ENCODE data around the gene ITSN1.

ITSN1 gene

GRCh38 chr21:33835920-33836319 is 193.6 kb downstream of the ITSN1 start:
- H3K4me3 ChIP-seq (ENCODE audit: low read length): no peak overlapping the region
- H3K4me2 ChIP-seq (ENCODE audit: low read length): no peak overlapping the region
- no peaks in the 10 kb centered on the region for H3K9me3 ChIP-seq (replicated peaks; ENCODE audit: low read length)
- H3K27me3 ChIP-seq (ENCODE audit: control insufficient read depth, insufficient read depth, low read length): no peaks in the 10 kb centered on the region
- no peak overlapping the region for H3K9ac ChIP-seq (ENCODE audit: low read depth, low read length)
- H3K36me3 ChIP-seq (ENCODE audit: insufficient read depth, low read length): peaks cover 50% of the 10 kb centered on the region
- no peaks in the 10 kb centered on the region for H3K4me1 ChIP-seq (ENCODE audit: control insufficient read depth, insufficient read depth, low read length)

- H3K27me3 ChIP-seq (ENCODE audit: control insufficient read depth, insufficient read depth, low read length): no peaks in the 10 kb centered on the region
- H3K4me3 ChIP-seq (ENCODE audit: low read length): no peak overlapping the region
- no peaks in the 10 kb centered on the region for H3K4me1 ChIP-seq (ENCODE audit: control insufficient read depth, insufficient read depth, low read length)
- no peak overlapping the region for H3K9ac ChIP-seq (ENCODE audit: low read depth, low read length)
- peaks cover 45% of the 10 kb centered on the region for H3K36me3 ChIP-seq (ENCODE audit: insufficient read depth, low read length)
- H3K4me2 ChIP-seq (ENCODE audit: low read length): no peak overlapping the region
- no peaks in the 10 kb centered on the region for H3K9me3 ChIP-seq (replicated peaks; ENCODE audit: low read length)
Observed at GRCh38 chr21:33836408-33836807, 194.1 kb downstream of the ITSN1 start.

- H3K4me2 ChIP-seq (ENCODE audit: low read length): no peak overlapping the region
- no peaks in the 10 kb centered on the region for H3K27me3 ChIP-seq (ENCODE audit: control insufficient read depth, insufficient read depth, low read length)
- no peak overlapping the region for H3K4me3 ChIP-seq (ENCODE audit: low read length)
- H3K9me3 ChIP-seq (replicated peaks; ENCODE audit: low read length): no peaks in the 10 kb centered on the region
- H3K36me3 ChIP-seq (ENCODE audit: insufficient read depth, low read length): peaks cover 34% of the 10 kb centered on the region
- peaks cover 5% of the 10 kb centered on the region for H3K4me1 ChIP-seq (ENCODE audit: control insufficient read depth, insufficient read depth, low read length)
- H3K9ac ChIP-seq (ENCODE audit: low read depth, low read length): no peak overlapping the region
Observed at GRCh38 chr21:33839167-33839716, 196.9 kb downstream of the ITSN1 start.

- no peak overlapping the region for H3K4me2 ChIP-seq (ENCODE audit: low read length)
- no peak overlapping the region for H3K9ac ChIP-seq (ENCODE audit: low read depth, low read length)
- H3K9me3 ChIP-seq (replicated peaks; ENCODE audit: low read length): no peaks in the 10 kb centered on the region
- no peaks in the 10 kb centered on the region for H3K27me3 ChIP-seq (ENCODE audit: control insufficient read depth, insufficient read depth, low read length)
- H3K4me3 ChIP-seq (ENCODE audit: low read length): no peak overlapping the region
- peaks cover 5% of the 10 kb centered on the region for H3K4me1 ChIP-seq (ENCODE audit: control insufficient read depth, insufficient read depth, low read length)
- peaks cover 28% of the 10 kb centered on the region for H3K36me3 ChIP-seq (ENCODE audit: insufficient read depth, low read length)
Observed at GRCh38 chr21:33839806-33840205, 197.5 kb downstream of the ITSN1 start.

- H3K4me2 ChIP-seq (ENCODE audit: low read length): no peak overlapping the region
- no peaks in the 10 kb centered on the region for H3K9me3 ChIP-seq (replicated peaks; ENCODE audit: low read length)
- H3K36me3 ChIP-seq (ENCODE audit: insufficient read depth, low read length): peaks cover 26% of the 10 kb centered on the region
- H3K9ac ChIP-seq (ENCODE audit: low read depth, low read length): no peak overlapping the region
- H3K4me3 ChIP-seq (ENCODE audit: low read length): no peak overlapping the region
- H3K4me1 ChIP-seq (ENCODE audit: control insufficient read depth, insufficient read depth, low read length): peaks cover 5% of the 10 kb centered on the region
- no peaks in the 10 kb centered on the region for H3K27me3 ChIP-seq (ENCODE audit: control insufficient read depth, insufficient read depth, low read length)
Observed at GRCh38 chr21:33840771-33841170, 198.5 kb downstream of the ITSN1 start.

- H3K4me1 ChIP-seq (ENCODE audit: control insufficient read depth, insufficient read depth, low read length): peaks cover 5% of the 10 kb centered on the region
- no peak overlapping the region for H3K4me3 ChIP-seq (ENCODE audit: low read length)
- H3K36me3 ChIP-seq (ENCODE audit: insufficient read depth, low read length): peaks cover 19% of the 10 kb centered on the region
- H3K27me3 ChIP-seq (ENCODE audit: control insufficient read depth, insufficient read depth, low read length): no peaks in the 10 kb centered on the region
- no peak overlapping the region for H3K9ac ChIP-seq (ENCODE audit: low read depth, low read length)
- no peak overlapping the region for H3K4me2 ChIP-seq (ENCODE audit: low read length)
- no peaks in the 10 kb centered on the region for H3K9me3 ChIP-seq (replicated peaks; ENCODE audit: low read length)
Observed at GRCh38 chr21:33841561-33841960, 199.3 kb downstream of the ITSN1 start.

- H3K27me3 ChIP-seq (ENCODE audit: control insufficient read depth, insufficient read depth, low read length): no peaks in the 10 kb centered on the region
- no peak overlapping the region for H3K9ac ChIP-seq (ENCODE audit: low read depth, low read length)
- no peak overlapping the region for H3K4me2 ChIP-seq (ENCODE audit: low read length)
- peaks cover 5% of the 10 kb centered on the region for H3K4me1 ChIP-seq (ENCODE audit: control insufficient read depth, insufficient read depth, low read length)
- no peaks in the 10 kb centered on the region for H3K9me3 ChIP-seq (replicated peaks; ENCODE audit: low read length)
- no peak overlapping the region for H3K4me3 ChIP-seq (ENCODE audit: low read length)
- H3K36me3 ChIP-seq (ENCODE audit: insufficient read depth, low read length): peaks cover 12% of the 10 kb centered on the region
Observed at GRCh38 chr21:33843216-33843615, 200.9 kb downstream of the ITSN1 start.

GRCh38 chr21:33844104-33844889 is 202.0 kb downstream of the ITSN1 start:
- H3K4me3 ChIP-seq (ENCODE audit: low read length): no peak overlapping the region
- H3K27me3 ChIP-seq (ENCODE audit: control insufficient read depth, insufficient read depth, low read length): no peaks in the 10 kb centered on the region
- H3K4me2 ChIP-seq (ENCODE audit: low read length): no peak overlapping the region
- no peak overlapping the region for H3K9ac ChIP-seq (ENCODE audit: low read depth, low read length)
- H3K9me3 ChIP-seq (replicated peaks; ENCODE audit: low read length): no peaks in the 10 kb centered on the region
- peaks cover 4% of the 10 kb centered on the region for H3K36me3 ChIP-seq (ENCODE audit: insufficient read depth, low read length)
- peaks cover 5% of the 10 kb centered on the region for H3K4me1 ChIP-seq (ENCODE audit: control insufficient read depth, insufficient read depth, low read length)

GRCh38 chr21:33844890-33845205 is 202.5 kb downstream of the ITSN1 start:
- Histone ChIP-seq H3K4me1 (ENCODE audit: control insufficient read depth, insufficient read depth, low read length) (peaks cover 5% of the 10 kb centered on the region), H3K4me3 (ENCODE audit: low read length) (no peak overlapping the region), H3K9me3 (replicated peaks; ENCODE audit: low read length) (no peaks in the 10 kb centered on the region), H3K36me3 (ENCODE audit: insufficient read depth, low read length) (no peaks in the 10 kb centered on the region), H3K9ac (ENCODE audit: low read depth, low read length) (no peak overlapping the region), H3K4me2 (ENCODE audit: low read length) (no peak overlapping the region), H3K27me3 (ENCODE audit: control insufficient read depth, insufficient read depth, low read length) (no peaks in the 10 kb centered on the region)

- H3K9me3 ChIP-seq (replicated peaks; ENCODE audit: low read length): no peaks in the 10 kb centered on the region
- peaks cover 5% of the 10 kb centered on the region for H3K4me1 ChIP-seq (ENCODE audit: control insufficient read depth, insufficient read depth, low read length)
- H3K4me3 ChIP-seq (ENCODE audit: low read length): no peak overlapping the region
- H3K9ac ChIP-seq (ENCODE audit: low read depth, low read length): no peak overlapping the region
- no peaks in the 10 kb centered on the region for H3K36me3 ChIP-seq (ENCODE audit: insufficient read depth, low read length)
- no peaks in the 10 kb centered on the region for H3K27me3 ChIP-seq (ENCODE audit: control insufficient read depth, insufficient read depth, low read length)
- no peak overlapping the region for H3K4me2 ChIP-seq (ENCODE audit: low read length)
Observed at GRCh38 chr21:33846141-33846540, 203.8 kb downstream of the ITSN1 start.

GRCh38 chr21:33847588-33848248 is 205.4 kb downstream of the ITSN1 start:
- no peak overlapping the region for H3K4me3 ChIP-seq (ENCODE audit: low read length)
- H3K27me3 ChIP-seq (ENCODE audit: control insufficient read depth, insufficient read depth, low read length): no peaks in the 10 kb centered on the region
- H3K9ac ChIP-seq (ENCODE audit: low read depth, low read length): no peak overlapping the region
- H3K36me3 ChIP-seq (ENCODE audit: insufficient read depth, low read length): no peaks in the 10 kb centered on the region
- no peaks in the 10 kb centered on the region for H3K9me3 ChIP-seq (replicated peaks; ENCODE audit: low read length)
- peaks cover under 1% of the 10 kb centered on the region for H3K4me1 ChIP-seq (ENCODE audit: control insufficient read depth, insufficient read depth, low read length)
- H3K4me2 ChIP-seq (ENCODE audit: low read length): no peak overlapping the region

Data from skeletal muscle satellite cell (primary cell).